Activated CD8-positive, alpha-beta memory T cell treated with anti-CD3 and anti-CD28 coated beads for 36 hours (primary cell): Measurements from ENCODE around the gene GRID2. TPM values are rescaled to one million over a fixed set of nuclear protein-coding genes. Genes with fewer than 3 reads are reported as not detected.

Source experiments
- CTCF ChIA-PET: fragments of 350-600 bp; sonication (Branson Sonifier 250); formaldehyde crosslinking; loops from one replicate; lab custom pipeline; 2021; ENCODE audit warnings: antibody characterized with exemption; lab: Charles Lee
- POLR2A ChIA-PET: fragments of 350-600 bp; sonication (Branson Sonifier 250); formaldehyde crosslinking; loops from one replicate; lab custom pipeline; 2021; ENCODE audit warnings: antibody characterized with exemption; lab: Charles Lee
- total RNA-seq, 2 experiments: library from RNA; stranded (reverse); gene quantifications; one replicate each; pipeline ENCODE4 v1.2.3, GENCODE V29; 2021

GRID2 gene
- total RNA-seq, 2 experiments from 2014 or later, result not detected

- ChIA-PET POLR2A (no interaction called here), CTCF (no interaction called here)
Measured at GRCh38 chr4:93018243-93018642, 714.5 kb downstream of the GRID2 start.

GRCh38 chr4:93018806-93019205, 715.0 kb downstream of the GRID2 start:
- CTCF ChIA-PET, result no interaction called here
- POLR2A ChIA-PET, result no interaction called here

GRCh38 chr4:93029769-93030168, 726.0 kb downstream of the GRID2 start:
- ChIA-PET CTCF (no interaction called here), POLR2A (no interaction called here)

- CTCF ChIA-PET, result no interaction called here
- POLR2A ChIA-PET, result no interaction called here
Measured at GRCh38 chr4:93030670-93031069, 726.9 kb downstream of the GRID2 start.

- CTCF ChIA-PET, result no interaction called here
- POLR2A ChIA-PET, result no interaction called here
Measured at GRCh38 chr4:93031431-93032098, 727.8 kb downstream of the GRID2 start.

- POLR2A ChIA-PET, result no interaction called here
- CTCF ChIA-PET, result no interaction called here
Measured at GRCh38 chr4:93042746-93043145, 739.0 kb downstream of the GRID2 start.

GRCh38 chr4:93053140-93053539, 749.4 kb downstream of the GRID2 start:
- ChIA-PET POLR2A (no interaction called here), CTCF (no interaction called here)

- CTCF ChIA-PET, result no interaction called here
- POLR2A ChIA-PET, result no interaction called here
Measured at GRCh38 chr4:93061826-93062225, 758.1 kb downstream of the GRID2 start.

GRCh38 chr4:93063325-93063724, 759.6 kb downstream of the GRID2 start:
- ChIA-PET POLR2A (no interaction called here), CTCF (no interaction called here)

- ChIA-PET POLR2A (no interaction called here), CTCF (no interaction called here)
Measured at GRCh38 chr4:93065790-93066189, 762.0 kb downstream of the GRID2 start.

GRCh38 chr4:93066749-93067148, 763.0 kb downstream of the GRID2 start:
- POLR2A ChIA-PET, result no interaction called here
- CTCF ChIA-PET, result no interaction called here

GRCh38 chr4:93072292-93072691, 768.5 kb downstream of the GRID2 start:
- CTCF ChIA-PET, result no interaction called here
- POLR2A ChIA-PET, result no interaction called here

- ChIA-PET CTCF (no interaction called here), POLR2A (no interaction called here)
Measured at GRCh38 chr4:93080316-93080715, 776.5 kb downstream of the GRID2 start.

GRCh38 chr4:93084599-93085305, 781.0 kb downstream of the GRID2 start:
- ChIA-PET POLR2A (no interaction called here), CTCF (no interaction called here)

- ChIA-PET CTCF (no interaction called here), POLR2A (no interaction called here)
Measured at GRCh38 chr4:93086356-93086755, 782.6 kb downstream of the GRID2 start.

GRCh38 chr4:93092765-93093164, 789.0 kb downstream of the GRID2 start:
- POLR2A ChIA-PET, result no interaction called here
- CTCF ChIA-PET, result interaction anchor here (0.6 kb wide), 1 partner anchor 780 kb away, joined by 3 read pairs; no protein-coding TSS in a partner anchor

- CTCF ChIA-PET, result no interaction called here
- POLR2A ChIA-PET, result no interaction called here
Measured at GRCh38 chr4:93103042-93103441, 799.3 kb downstream of the GRID2 start.

GRCh38 chr4:93116624-93117023, 812.9 kb downstream of the GRID2 start:
- CTCF ChIA-PET, result no interaction called here
- POLR2A ChIA-PET, result no interaction called here

GRCh38 chr4:93127489-93127888, 823.7 kb downstream of the GRID2 start:
- CTCF ChIA-PET, result interaction anchor here (0.6 kb wide), 1 partner anchor 273 kb away, joined by 3 read pairs; no protein-coding TSS in a partner anchor
- POLR2A ChIA-PET, result no interaction called here

GRCh38 chr4:93132631-93133030, 828.9 kb downstream of the GRID2 start:
- ChIA-PET CTCF (no interaction called here), POLR2A (no interaction called here)

GRCh38 chr4:93139118-93139517, 835.4 kb downstream of the GRID2 start:
- CTCF ChIA-PET, result no interaction called here

More at GRCh38 chr4:93139118-93139517, 835.4 kb downstream of the GRID2 start:
- POLR2A ChIA-PET, result no interaction called here
